Liver (tissue), 9 donors: ENCODE measurements around the gene NLRC5. TPM values are rescaled to one million over a fixed set of nuclear protein-coding genes. Genes with fewer than 3 reads are reported as not detected.

ENCODE experiments used
- DNase-seq: peaks from one replicate; pipeline ENCODE4 v3.0.0-alpha.2; 2017; ENCODE audit warnings: low spot score
- H3K27ac ChIP-seq, 2 donors: one replicate each; pipeline ENCODE4 v1.7.0; 2013; ENCODE audit warnings: inconsistent platforms in 2 of 2, low read length in 2 of 2, control low read depth in 1 of 2, low read depth in 1 of 2, mild to moderate bottlenecking in 1 of 2
- H3K27me3 ChIP-seq, 4 donors: one replicate each; pipeline versions ENCODE4 v1.6.1 to v1.7.0; 2013; ENCODE audit warnings: low read length in 3 of 4, inconsistent platforms in 1 of 4, mild to moderate bottlenecking in 1 of 4, moderate library complexity in 1 of 4; ENCODE audit not compliant: control insufficient read depth in 4 of 4, insufficient read depth in 4 of 4
- H3K36me3 ChIP-seq, 4 donors: one replicate each; pipeline versions ENCODE4 v1.6.1 to v1.7.0; 2013; ENCODE audit warnings: low read length in 3 of 4, mild to moderate bottlenecking in 3 of 4, low read depth in 1 of 4, moderate library complexity in 1 of 4; ENCODE audit not compliant: control insufficient read depth in 4 of 4, insufficient read depth in 3 of 4
- H3K4me1 ChIP-seq, 4 donors: one replicate each; pipeline versions ENCODE4 v1.6.1 to v1.7.0; 2013; ENCODE audit warnings: low read length in 3 of 4, mild to moderate bottlenecking in 3 of 4, moderate library complexity in 1 of 4; ENCODE audit not compliant: control insufficient read depth in 4 of 4, insufficient read depth in 4 of 4
- H3K4me3 ChIP-seq, 3 donors: one replicate each; pipeline versions ENCODE4 v1.6.1 to v1.7.0; 2013; ENCODE audit warnings: low read length in 3 of 3, control low read depth in 1 of 3, low read depth in 1 of 3, mild to moderate bottlenecking in 1 of 3
- H3K9ac ChIP-seq, 2 donors: one replicate each; pipeline ENCODE4 v1.7.0; 2013; ENCODE audit warnings: low read length in 2 of 2, mild to moderate bottlenecking in 2 of 2, moderate library complexity in 2 of 2, control low read depth in 1 of 2, low read depth in 1 of 2
- H3K9me3 ChIP-seq, 4 donors: one replicate each; pipeline versions ENCODE4 v1.6.1 to v1.7.0; 2013; ENCODE audit warnings: low read length in 3 of 4; ENCODE audit not compliant: control insufficient read depth in 4 of 4
- ATF3 ChIP-seq: IDR thresholded peaks from 2 replicates; pipeline ENCODE4 v1.6.1; 2016; ENCODE audit warnings: antibody characterized with exemption
- EGR1 ChIP-seq, 2 donors: IDR thresholded peaks; 2 replicates each; pipeline ENCODE4 v1.6.1; 2016 to 2018; ENCODE audit warnings: antibody characterized with exemption in 2 of 2, low read depth in 2 of 2
- FOXA1 ChIP-seq: IDR thresholded peaks from 2 replicates; pipeline ENCODE4 v1.6.1; 2016; ENCODE audit warnings: antibody characterized with exemption
- FOXA2 ChIP-seq: IDR thresholded peaks from 2 replicates; pipeline ENCODE4 v1.6.1; 2016; ENCODE audit warnings: antibody characterized with exemption
- HNF4A ChIP-seq, 2 donors: conservative IDR thresholded peaks; 2 replicates each; pipeline ENCODE4 v1.6.1; 2016; ENCODE audit warnings: antibody characterized with exemption in 2 of 2, mild to moderate bottlenecking in 2 of 2
- HNF4G ChIP-seq: IDR thresholded peaks from 2 replicates; pipeline ENCODE4 v1.6.1; 2016; ENCODE audit warnings: antibody characterized with exemption
- JUND ChIP-seq, 2 donors: IDR thresholded peaks; 2 replicates each; pipeline ENCODE4 v1.6.1; 2016; ENCODE audit warnings: antibody characterized with exemption in 2 of 2
- MAX ChIP-seq: IDR thresholded peaks from 2 replicates; pipeline ENCODE4 v1.6.1; 2016; ENCODE audit warnings: antibody characterized with exemption
- NR2F2 ChIP-seq: IDR thresholded peaks from 2 replicates; pipeline ENCODE4 v1.6.1; 2016; ENCODE audit warnings: antibody characterized with exemption
- RAD21 ChIP-seq, 2 donors: IDR thresholded peaks; 2 replicates each; pipeline ENCODE4 v1.6.1; 2016; ENCODE audit warnings: antibody characterized with exemption in 2 of 2, mild to moderate bottlenecking in 2 of 2
- REST ChIP-seq: IDR thresholded peaks from 2 replicates; pipeline ENCODE4 v1.6.1; 2016; ENCODE audit warnings: antibody characterized with exemption, mild to moderate bottlenecking
- RXRA ChIP-seq, 2 donors: IDR thresholded peaks; 2 replicates each; pipeline ENCODE4 v1.6.1; 2017 to 2018; ENCODE audit warnings: antibody characterized with exemption in 2 of 2, mild to moderate bottlenecking in 1 of 2
- SP1 ChIP-seq: IDR thresholded peaks from 2 replicates; pipeline ENCODE4 v1.6.1; 2018; ENCODE audit warnings: antibody characterized with exemption, mild to moderate bottlenecking
- TAF1 ChIP-seq: conservative IDR thresholded peaks from 2 replicates; pipeline ENCODE4 v1.6.1; 2016; ENCODE audit warnings: antibody characterized with exemption, mild to moderate bottlenecking
- YY1 ChIP-seq: IDR thresholded peaks from 2 replicates; pipeline ENCODE4 v1.6.1; 2016; ENCODE audit warnings: antibody characterized with exemption, mild to moderate bottlenecking
- ZBTB33 ChIP-seq: IDR thresholded peaks from 2 replicates; pipeline ENCODE4 v1.6.1; 2016; ENCODE audit warnings: antibody characterized with exemption
- WGBS: extraction: QIAGEN DNeasy Blood & Tissue Kit; methylation state at CpG from one replicate; pipeline ENCODE4 v1.1.7; 2013; 5-methylcytosine and 5-hydroxymethylcytosine counted together
- polyA plus RNA-seq, 2 donors: library from polyadenylated mRNA; stranded (reverse) in 1 of 2; unstranded in 1 of 2; fragments of 200-250 nt in 1 of 2; fragments of >200 nt in 1 of 2; fragmentation: Nextera tagmentation in 1 of 2; extraction: Ambion mirVana in 1 of 2; gene quantifications; one replicate each; pipeline versions ENCODE4 v1.2.1 to v1.2.3, GENCODE V29; 2013 to 2015
- total RNA-seq, 2 donors: library from RNA; depleted of rRNA; stranded (reverse); fragments of >200 nt; gene quantifications; one replicate each; pipeline ENCODE4 v1.2.3, GENCODE V29; 2014
- TF ChIP-seq, protein P1 (sequence below): fragments of 150-350 bp; IDR thresholded peaks from 2 replicates; pipeline ENCODE4 v1.5.1; 2017; ENCODE audit warnings: improper control_type of control experiment, low read depth, low read length; ENCODE audit not compliant: missing input control
- donor health status: healthy.
- donor health status: healthy.
- donor health status: healthy.
- donor health status: healthy.
- donor health status: healthy.

NLRC5 gene
- total and polyA plus RNA-seq, 4 donors, result 4.7 to 23.3 (median 8.8) TPM

DNA sequence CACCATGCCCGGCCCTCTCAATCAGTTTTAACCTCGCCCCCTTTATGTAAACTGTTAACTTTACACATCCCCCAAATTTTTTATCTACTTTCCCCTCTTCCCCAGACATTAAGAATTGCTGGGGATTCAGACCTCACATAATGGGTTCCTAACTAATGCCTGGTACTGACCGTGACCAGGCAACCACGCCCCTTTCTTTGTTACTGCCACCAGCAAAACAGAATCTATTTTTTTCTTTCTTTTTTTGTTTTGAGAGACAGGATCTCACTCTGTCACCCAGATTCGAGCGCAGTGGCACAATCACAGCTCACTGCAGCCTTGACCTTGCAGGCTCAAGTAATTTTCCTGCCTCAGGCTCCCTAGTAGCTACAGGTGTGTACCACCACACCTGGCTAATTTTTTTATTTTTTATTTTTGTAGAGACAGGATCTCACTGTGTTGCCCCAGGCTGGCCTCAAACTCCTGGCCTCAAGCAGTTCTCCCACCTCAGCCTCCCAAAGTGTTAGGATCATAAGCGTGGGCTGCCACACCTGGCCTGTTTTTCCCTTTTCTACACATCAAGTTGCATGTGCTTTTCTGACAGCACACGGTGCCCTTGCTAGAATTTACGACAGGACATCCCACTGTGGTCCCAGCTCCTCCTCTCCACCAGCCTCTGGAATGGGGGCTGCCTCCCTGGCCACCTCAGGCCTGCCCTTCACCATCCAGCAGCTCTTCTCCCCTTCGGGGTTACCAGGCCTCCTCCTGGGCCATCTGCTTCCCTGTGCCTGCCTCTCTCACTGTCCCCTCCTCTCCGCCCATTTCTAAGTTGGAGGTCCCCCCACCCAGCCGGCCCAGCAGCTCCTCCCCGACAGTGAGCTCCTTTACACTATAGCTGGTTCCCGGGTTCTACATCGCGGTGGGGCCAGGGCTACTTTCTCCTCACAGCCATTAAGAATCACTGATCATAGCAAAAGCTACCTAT is 113.8 kb downstream of the NLRC5 start:
- no peak overlapping the region for H3K4me3 ChIP-seq
- H3K36me3 ChIP-seq, result no peaks in the 10 kb centered on the region
- no peak overlapping the region for H3K27ac ChIP-seq
- WGBS, result 88% methylated on average over 16 of the region's 16 CpGs
- H3K9me3 ChIP-seq, result no peaks in the 10 kb centered on the region
- TF ChIP-seq EGR1 (IDR thresholded peaks at IDR 0.05; ENCODE audit: low read depth in 2 of 2), result no peak
- TF ChIP-seq RAD21 (IDR thresholded peaks at IDR 0.05), result no peak
- H3K27me3 ChIP-seq, result no peaks in the 10 kb centered on the region
- H3K9ac ChIP-seq, result no peak overlapping the region
- DNase-seq, result no peak
- no peaks in the 10 kb centered on the region for H3K4me1 ChIP-seq

DNA sequence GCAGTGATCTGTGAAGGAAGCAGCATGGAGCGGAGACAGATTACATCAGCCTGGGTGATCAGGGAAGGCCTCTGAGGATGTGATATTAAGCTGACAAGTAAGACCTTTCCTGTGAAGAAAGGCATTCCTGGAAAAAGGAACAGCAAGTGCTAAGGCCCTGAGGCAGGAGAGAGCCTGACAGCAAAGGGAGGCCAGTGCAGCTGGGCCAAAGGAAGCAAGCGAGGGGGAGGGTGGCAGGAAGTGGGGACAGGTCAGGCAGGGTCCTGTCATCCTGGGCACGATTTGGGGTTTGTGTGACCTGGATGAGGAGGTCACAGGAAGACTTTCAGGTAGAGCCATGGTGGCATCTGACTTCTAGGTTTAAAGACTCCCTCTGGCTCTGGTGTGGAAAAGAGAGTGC is 115.3 kb downstream of the NLRC5 start:
- Histone ChIP-seq H3K9me3 (no peaks in the 10 kb centered on the region), H3K27me3 (no peaks in the 10 kb centered on the region), H3K36me3 (no peaks in the 10 kb centered on the region), H3K27ac (no peak overlapping the region), H3K4me1 (no peaks in the 10 kb centered on the region), H3K4me3 (no peak overlapping the region), H3K9ac (no peak overlapping the region)
- TF ChIP-seq RAD21 (IDR thresholded peaks at IDR 0.05) (no peak), FOXA2 (no peak), TAF1 (no peak), MAX (no peak), FOXA1 (no peak), RXRA (IDR thresholded peaks at IDR 0.05) (no peak), JUND (IDR thresholded peaks at IDR 0.05) (no peak), SP1 (no peak), HNF4A (conservative IDR thresholded peaks at IDR 0.05) (no peak), HNF4G (no peak), ATF3 (no peak), ZBTB33 (no peak), NR2F2 (no peak), YY1 (no peak), REST (no peak), EGR1 (IDR thresholded peaks at IDR 0.05; ENCODE audit: low read depth in 2 of 2) (no peak)
- TF ChIP-seq, protein P1, sequence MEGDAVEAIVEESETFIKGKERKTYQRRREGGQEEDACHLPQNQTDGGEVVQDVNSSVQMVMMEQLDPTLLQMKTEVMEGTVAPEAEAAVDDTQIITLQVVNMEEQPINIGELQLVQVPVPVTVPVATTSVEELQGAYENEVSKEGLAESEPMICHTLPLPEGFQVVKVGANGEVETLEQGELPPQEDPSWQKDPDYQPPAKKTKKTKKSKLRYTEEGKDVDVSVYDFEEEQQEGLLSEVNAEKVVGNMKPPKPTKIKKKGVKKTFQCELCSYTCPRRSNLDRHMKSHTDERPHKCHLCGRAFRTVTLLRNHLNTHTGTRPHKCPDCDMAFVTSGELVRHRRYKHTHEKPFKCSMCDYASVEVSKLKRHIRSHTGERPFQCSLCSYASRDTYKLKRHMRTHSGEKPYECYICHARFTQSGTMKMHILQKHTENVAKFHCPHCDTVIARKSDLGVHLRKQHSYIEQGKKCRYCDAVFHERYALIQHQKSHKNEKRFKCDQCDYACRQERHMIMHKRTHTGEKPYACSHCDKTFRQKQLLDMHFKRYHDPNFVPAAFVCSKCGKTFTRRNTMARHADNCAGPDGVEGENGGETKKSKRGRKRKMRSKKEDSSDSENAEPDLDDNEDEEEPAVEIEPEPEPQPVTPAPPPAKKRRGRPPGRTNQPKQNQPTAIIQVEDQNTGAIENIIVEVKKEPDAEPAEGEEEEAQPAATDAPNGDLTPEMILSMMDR, result no peak
- no peak for DNase-seq
- WGBS, result 60% methylated on average over 3 of the region's 3 CpGs
